Thoracic aorta (tissue), 2 donors: Measurements from ENCODE around the gene KCNK6. TPM values are rescaled to one million over a fixed set of nuclear protein-coding genes. Genes with fewer than 3 reads are reported as not detected.
A peak's percentile ranks its signal among the peaks of the same experiment; 100 is the strongest.

Experiments
- ATAC-seq: fragments of 150-250 bp; one replicate; pipeline ENCODE4 v1.8.0; 2017; ENCODE audit warnings: low read depth; ENCODE audit not compliant: insufficient number of reproducible peaks, low FRiP score
- DNase-seq: peaks from one replicate; pipeline ENCODE4 v3.0.0-alpha.2; 2020; ENCODE audit warnings: low spot score
- H3K27ac ChIP-seq, 2 donors: fragments of 200-600 bp; sonication (generic); 1 replicate in 1 of 2; 2 replicates in 1 of 2; pipeline ENCODE4 v1.5.1; 2016; ENCODE audit warnings: mild to moderate bottlenecking in 2 of 2, moderate library complexity in 2 of 2
- H3K27me3 ChIP-seq: fragments of 200-600 bp; sonication (generic); replicated peaks from 2 replicates; pipeline ENCODE4 v1.6.0; 2016; ENCODE audit warnings: mild to moderate bottlenecking; ENCODE audit not compliant: insufficient read depth
- H3K36me3 ChIP-seq: fragments of 200-600 bp; sonication (generic); one replicate; pipeline ENCODE4 v1.5.1; 2016
- H3K4me1 ChIP-seq, 2 donors: fragments of 200-600 bp; sonication (generic); 1 replicate in 1 of 2; 2 replicates in 1 of 2; pipeline versions ENCODE4 v1.5.1 to v1.6.0; 2016; ENCODE audit warnings: low read depth in 2 of 2, mild to moderate bottlenecking in 1 of 2; ENCODE audit not compliant: control insufficient read depth in 1 of 2
- H3K4me3 ChIP-seq: fragments of 200-600 bp; sonication (generic); 2 replicates; pipeline ENCODE4 v1.5.1; 2016; ENCODE audit warnings: mild to moderate bottlenecking
- H3K9me3 ChIP-seq: fragments of 200-600 bp; sonication (generic); 2 replicates; pipeline ENCODE4 v1.5.1; 2016
- CTCF ChIP-seq: fragments of 200-600 bp; sonication (generic); IDR thresholded peaks from one replicate; pipeline ENCODE4 v1.5.1; 2019; ENCODE audit warnings: antibody characterized with exemption
- total RNA-seq, 2 donors: library from RNA; depleted of rRNA; stranded (reverse); fragments of >200 nt; gene quantifications; one replicate each; pipeline versions ENCODE4 v1.1.0 to v1.2.3, GENCODE V29; 2016

KCNK6 gene
- total RNA-seq: 10 to 100 TPM; 16.1 to 34.3 TPM

GRCh38 chr19:38319421-38320258 lies at the start of gene KCNK6:
Gene KCNK6, plus strand, starts transcription at chr19:38319845. Its CDS starts 106 bp downstream, at chr19:38319951.
- H3K9me3 ChIP-seq: no peaks in the 10 kb centered on the region
- DNase-seq (no peak), ATAC-seq (no peak)
- peaks cover 29 to 56% of the 10 kb centered on the region in 2 donors for H3K4me1 ChIP-seq
- H3K4me3 ChIP-seq: peak within 1 kb of the TSS; percentile 95
- TF ChIP-seq CTCF: no peak
- peak within 1 kb of the TSS; percentile 84 to 95 for H3K27ac ChIP-seq
- H3K36me3 ChIP-seq: no peaks in the 10 kb centered on the region
- no peaks in the 10 kb centered on the region for H3K27me3 ChIP-seq

- Histone ChIP-seq H3K4me3 (no peak overlapping the region), H3K36me3 (no peaks in the 10 kb centered on the region), H3K27ac (peak overlapping the region; percentile 31 to 99), H3K9me3 (no peaks in the 10 kb centered on the region), H3K4me1 (peaks cover 46 to 80% of the 10 kb centered on the region in 2 donors), H3K27me3 (no peaks in the 10 kb centered on the region)
- TF ChIP-seq CTCF: no peak
- ATAC-seq (no peak), DNase-seq (no peak)
Observed at GRCh38 chr19:38270587-38271167, 49.0 kb upstream of the KCNK6 start.

- Histone ChIP-seq H3K4me1 (peaks cover 49 to 80% of the 10 kb centered on the region in 2 donors), H3K27ac (peak overlapping the region in 1 of 2 donors; percentile 48), H3K9me3 (no peaks in the 10 kb centered on the region), H3K27me3 (no peaks in the 10 kb centered on the region), H3K36me3 (no peaks in the 10 kb centered on the region), H3K4me3 (no peak overlapping the region)
- DNase-seq (no peak), ATAC-seq (no peak)
- TF ChIP-seq CTCF: no peak
Observed at GRCh38 chr19:38273499-38273898, 46.1 kb upstream of the KCNK6 start.

DNA sequence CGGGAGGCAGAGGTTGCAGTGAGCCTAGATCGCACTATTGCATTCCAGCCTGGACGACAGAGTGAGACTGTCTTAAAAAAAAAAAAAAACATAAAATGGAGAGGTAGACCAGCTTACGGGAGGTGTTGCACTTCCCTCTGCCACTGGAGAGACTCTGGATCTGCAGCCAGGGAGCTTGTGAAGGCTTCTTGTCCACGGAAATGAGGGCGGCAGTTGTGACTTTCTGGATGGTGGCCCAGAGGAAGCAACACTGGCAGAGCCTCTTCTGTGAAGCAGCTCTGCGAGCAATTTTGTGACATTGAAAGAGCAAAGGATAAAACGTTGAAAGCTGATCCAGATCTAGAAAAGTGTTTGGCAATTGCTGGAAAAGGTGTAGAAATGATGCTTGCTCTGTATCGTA lies 44.9 kb upstream of the KCNK6 start:
- DNase-seq (no peak), ATAC-seq (no peak)
- H3K27ac ChIP-seq: peak overlapping the region; percentile 48 to 90

More for the DNA sequence above, 44.9 kb upstream of the KCNK6 start:
- H3K36me3 ChIP-seq: no peaks in the 10 kb centered on the region
- H3K4me3 ChIP-seq: no peak overlapping the region
- H3K4me1 ChIP-seq: peaks cover 48 to 76% of the 10 kb centered on the region in 2 donors
- no peak for TF ChIP-seq CTCF
- H3K9me3 ChIP-seq: no peaks in the 10 kb centered on the region
- no peaks in the 10 kb centered on the region for H3K27me3 ChIP-seq
